ENCODE measurements around the gene FBLIM1. TPM values are rescaled to one million over a fixed set of nuclear protein-coding genes. Genes with fewer than 3 reads are reported as not detected.

FBLIM1 gene
- total RNA-seq, 4 donors from 2014 or later, result 11.4 to 28.0 (median 25.9) TPM

DNA sequence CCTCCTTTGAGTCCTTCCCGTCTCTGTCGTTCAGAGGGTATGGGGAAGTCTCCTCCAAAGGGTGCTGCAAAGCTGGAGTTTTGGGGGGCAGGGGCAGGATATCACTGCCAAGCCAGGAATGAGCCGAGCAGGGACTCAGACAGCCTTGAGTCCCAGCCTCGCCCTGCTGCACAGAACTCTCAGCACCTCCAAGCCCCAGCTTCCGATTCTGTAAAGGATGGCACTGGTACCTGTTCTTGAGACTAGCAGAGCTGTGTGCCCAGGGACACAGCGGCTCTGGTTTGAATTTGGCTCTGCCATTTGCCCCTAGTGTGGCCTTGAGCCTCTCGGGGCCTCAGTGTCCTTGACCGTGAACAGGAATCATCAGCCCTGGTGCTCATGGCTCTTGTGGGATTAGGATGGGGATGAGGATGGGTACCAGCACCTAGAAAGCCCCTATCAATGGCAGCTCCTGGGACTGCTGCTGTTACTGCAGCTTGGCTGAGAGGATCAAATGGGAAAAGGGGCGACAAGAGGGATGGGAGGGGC lies 1.5 kb upstream of the FBLIM1 start:
- no peaks in the 10 kb centered on the region for H3K36me3 ChIP-seq
- no peak overlapping the region for H3K4me3 ChIP-seq (replicated peaks in 1 of 3)
- no peak for DNase-seq
- WGBS, 2 donors, result 84 to 90% methylated on average over 3 to 9 of the region's 9 CpGs
- no peaks in the 10 kb centered on the region for H3K9me3 ChIP-seq
- intact Hi-C loops (cut with DNase I), result no loop called here
- peak overlapping the region in 1 of 3 donors; percentile 61 for H3K27ac ChIP-seq
- H3K27me3 ChIP-seq, result no peaks in the 10 kb centered on the region
- peaks cover 9 to 38% of the 10 kb centered on the region in 2 donors for H3K4me1 ChIP-seq
- no peak for TF ChIP-seq POLR2A (IDR thresholded peaks at IDR 0.05)
- TF ChIP-seq, protein P1, sequence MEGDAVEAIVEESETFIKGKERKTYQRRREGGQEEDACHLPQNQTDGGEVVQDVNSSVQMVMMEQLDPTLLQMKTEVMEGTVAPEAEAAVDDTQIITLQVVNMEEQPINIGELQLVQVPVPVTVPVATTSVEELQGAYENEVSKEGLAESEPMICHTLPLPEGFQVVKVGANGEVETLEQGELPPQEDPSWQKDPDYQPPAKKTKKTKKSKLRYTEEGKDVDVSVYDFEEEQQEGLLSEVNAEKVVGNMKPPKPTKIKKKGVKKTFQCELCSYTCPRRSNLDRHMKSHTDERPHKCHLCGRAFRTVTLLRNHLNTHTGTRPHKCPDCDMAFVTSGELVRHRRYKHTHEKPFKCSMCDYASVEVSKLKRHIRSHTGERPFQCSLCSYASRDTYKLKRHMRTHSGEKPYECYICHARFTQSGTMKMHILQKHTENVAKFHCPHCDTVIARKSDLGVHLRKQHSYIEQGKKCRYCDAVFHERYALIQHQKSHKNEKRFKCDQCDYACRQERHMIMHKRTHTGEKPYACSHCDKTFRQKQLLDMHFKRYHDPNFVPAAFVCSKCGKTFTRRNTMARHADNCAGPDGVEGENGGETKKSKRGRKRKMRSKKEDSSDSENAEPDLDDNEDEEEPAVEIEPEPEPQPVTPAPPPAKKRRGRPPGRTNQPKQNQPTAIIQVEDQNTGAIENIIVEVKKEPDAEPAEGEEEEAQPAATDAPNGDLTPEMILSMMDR (IDR thresholded peaks at IDR 0.05), result no peak

- TF ChIP-seq POLR2A (IDR thresholded peaks at IDR 0.05), result no peak
- TF ChIP-seq, protein P1 (IDR thresholded peaks at IDR 0.05), result no peak
- WGBS, 2 donors, result 30 to 42% methylated on average over 15 to 21 of the region's 24 CpGs
Measured at GRCh38 chr1:15757575-15758342, 836 bp upstream of the FBLIM1 start.

GRCh38 chr1:15758953-15759661 lies 512 bp downstream of the FBLIM1 start:
- peak overlapping the region in 2 of 3 donors; percentile 61 to 66 for H3K27ac ChIP-seq
- H3K36me3 ChIP-seq, result no peaks in the 10 kb centered on the region
- H3K4me1 ChIP-seq, result peaks cover 9 to 38% of the 10 kb centered on the region in 2 donors
- H3K9me3 ChIP-seq, result no peaks in the 10 kb centered on the region
- H3K27me3 ChIP-seq, result no peaks in the 10 kb centered on the region
- no peak for TF ChIP-seq POLR2A (IDR thresholded peaks at IDR 0.05)
- TF ChIP-seq, protein P1 (IDR thresholded peaks at IDR 0.05), result no peak
- H3K4me3 ChIP-seq (replicated peaks in 1 of 3), result peak overlapping the region in 2 of 3 donors; percentile 68 to 75
- intact Hi-C loops (cut with DNase I), result no loop called here
- 4 to 19% methylated on average over 6 to 16 of the region's 58 CpGs for WGBS, 2 donors
- no peak for DNase-seq

More at GRCh38 chr1:15757575-15758342, 836 bp upstream of the FBLIM1 start:
- H3K4me1 ChIP-seq, result peaks cover 9 to 38% of the 10 kb centered on the region in 2 donors
- H3K27ac ChIP-seq, result peak overlapping the region in 2 of 3 donors; percentile 61 to 66
- peak overlapping the region in 1 of 3 donors; percentile 75 for H3K4me3 ChIP-seq (replicated peaks in 1 of 3)
- no peaks in the 10 kb centered on the region for H3K36me3 ChIP-seq
- DNase-seq, result no peak
- intact Hi-C loops (cut with DNase I), result no loop called here
- no peaks in the 10 kb centered on the region for H3K9me3 ChIP-seq
- no peaks in the 10 kb centered on the region for H3K27me3 ChIP-seq

GRCh38 chr1:15760520-15761211 lies 2.1 kb downstream of the FBLIM1 start:
- no peak overlapping the region for H3K4me3 ChIP-seq (replicated peaks in 1 of 3)
- H3K9me3 ChIP-seq, result no peaks in the 10 kb centered on the region
- H3K4me1 ChIP-seq, result peaks cover 9 to 38% of the 10 kb centered on the region in 2 donors
- H3K27ac ChIP-seq, result peak overlapping the region; percentile 23 to 60 (median 36)
- no peaks in the 10 kb centered on the region for H3K27me3 ChIP-seq
- peak in 1 of 2 donors; percentile 20 for DNase-seq
- no peak for TF ChIP-seq POLR2A (IDR thresholded peaks at IDR 0.05)
- TF ChIP-seq, protein P1 (IDR thresholded peaks at IDR 0.05), result no peak
- intact Hi-C loops (cut with DNase I), result no loop called here
- no peaks in the 10 kb centered on the region for H3K36me3 ChIP-seq
- WGBS, 2 donors, result 53 to 60% methylated on average over 1 to 11 of the region's 12 CpGs

All from thyroid gland (tissue), 4 donors.